H1 (cell line): ENCODE results near the gene ARMH3. TPM values are rescaled to one million over a fixed set of nuclear protein-coding genes. Genes with fewer than 3 reads are reported as not detected.

Experiments
- ASH2L ChIP-seq: fragments of 200-600, 300-600 bp; sonication (generic); IDR thresholded peaks from one replicate; pipeline ENCODE4 v1.7.1; 2017; ENCODE audit warnings: low read length
- CHD7 ChIP-seq: fragments of 300-600 bp; sonication (generic); IDR thresholded peaks from 2 replicates; pipeline ENCODE4 v1.7.1; 2012; ENCODE audit warnings: low read length, moderate library complexity, mild to moderate bottlenecking, inconsistent platforms; ENCODE audit not compliant: insufficient replicate concordance
- CREB1 ChIP-seq: IDR thresholded peaks from 2 replicates; pipeline ENCODE4 v1.6.1; 2012; ENCODE audit warnings: inconsistent platforms
- GTF2F1 ChIP-seq: IDR thresholded peaks from 2 replicates; pipeline ENCODE4 v1.6.1; 2012; ENCODE audit warnings: low read depth, low read length, improper control_type of control experiment, borderline replicate concordance
- HDAC6 ChIP-seq: IDR thresholded peaks from one replicate; pipeline ENCODE4 v1.7.1; 2012; ENCODE audit warnings: low read depth, mild to moderate bottlenecking, inconsistent platforms, low read length, moderate library complexity
- JUND ChIP-seq: IDR thresholded peaks from 2 replicates; pipeline ENCODE4 v1.6.1; 2011; ENCODE audit warnings: mild to moderate bottlenecking, improper control_type of control experiment, low read length
- SRF ChIP-seq: IDR thresholded peaks from 2 replicates; pipeline ENCODE4 v1.6.1; 2011; ENCODE audit warnings: mild to moderate bottlenecking, low read depth, low read length, moderate library complexity
- TBP ChIP-seq: IDR thresholded peaks from 2 replicates; pipeline ENCODE4 v1.6.1; 2011; ENCODE audit warnings: low read depth, low read length, improper control_type of control experiment
- TCF12 ChIP-seq: IDR thresholded peaks from 2 replicates; pipeline ENCODE4 v1.6.1; 2011; ENCODE audit warnings: low read depth, mild to moderate bottlenecking, low read length
- polyA plus RNA-seq, 7 experiments: library from polyadenylated mRNA; depleted of rRNA in 3 of 7; stranded (reverse) in 5 of 7; unstranded in 2 of 7; fragments of >200 nt in 5 of 7; fragments of 200-250 nt in 2 of 7; gene quantifications; 1 replicate in 5 of 7; 2 replicates in 1 of 7; 4 replicates in 1 of 7; pipeline versions ENCODE4 v1.2.1 to v1.2.3, GENCODE V29; 2011 to 2013; ENCODE audit warnings: missing spikeins in 2 of 7, mixed read lengths in 2 of 7
- total RNA-seq: library from RNA; stranded (reverse); fragmentation: NEBNext Ultra II Directional; extraction: Animal tissue kit (Norgen Biotek cat#: 25700); gene quantifications from 2 replicates; pipeline ENCODE4 v1.2.1, GENCODE V29; 2021
- TF ChIP-seq, protein P1 (sequence below): IDR thresholded peaks from 2 replicates; pipeline ENCODE4 v1.6.1; 2011; ENCODE audit warnings: low read depth, mild to moderate bottlenecking, low read length; ENCODE audit not compliant: insufficient read depth

Gene ARMH3
- total and polyA plus RNA-seq, 2 of the 8 experiments (the other 6 are each of a cell fraction or from before 2014, with no cell fraction given), result 11.6 to 18.3 TPM

GRCh38 chr10:101816376-101816775, 239.6 kb downstream of the ARMH3 start (continued):
- TF ChIP-seq CHD7, result no peak
- TF ChIP-seq ASH2L, result no peak
- TF ChIP-seq SRF, result no peak
- TF ChIP-seq CREB1, result no peak
- TF ChIP-seq GTF2F1, result no peak
- no peak for TF ChIP-seq TBP
- TF ChIP-seq, protein P1, sequence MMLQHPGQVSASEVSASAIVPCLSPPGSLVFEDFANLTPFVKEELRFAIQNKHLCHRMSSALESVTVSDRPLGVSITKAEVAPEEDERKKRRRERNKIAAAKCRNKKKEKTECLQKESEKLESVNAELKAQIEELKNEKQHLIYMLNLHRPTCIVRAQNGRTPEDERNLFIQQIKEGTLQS, result no peak
- TF ChIP-seq JUND, result no peak
- TF ChIP-seq HDAC6, result no peak
- TF ChIP-seq TCF12, result no peak
